ENCODE results near the gene SLC25A26. TPM values are rescaled to one million over a fixed set of nuclear protein-coding genes. Genes with fewer than 3 reads are reported as not detected.

Gene SLC25A26
- total RNA-seq, 2 donors from 2014 or later = 20.7 to 22.8 TPM

DNA sequence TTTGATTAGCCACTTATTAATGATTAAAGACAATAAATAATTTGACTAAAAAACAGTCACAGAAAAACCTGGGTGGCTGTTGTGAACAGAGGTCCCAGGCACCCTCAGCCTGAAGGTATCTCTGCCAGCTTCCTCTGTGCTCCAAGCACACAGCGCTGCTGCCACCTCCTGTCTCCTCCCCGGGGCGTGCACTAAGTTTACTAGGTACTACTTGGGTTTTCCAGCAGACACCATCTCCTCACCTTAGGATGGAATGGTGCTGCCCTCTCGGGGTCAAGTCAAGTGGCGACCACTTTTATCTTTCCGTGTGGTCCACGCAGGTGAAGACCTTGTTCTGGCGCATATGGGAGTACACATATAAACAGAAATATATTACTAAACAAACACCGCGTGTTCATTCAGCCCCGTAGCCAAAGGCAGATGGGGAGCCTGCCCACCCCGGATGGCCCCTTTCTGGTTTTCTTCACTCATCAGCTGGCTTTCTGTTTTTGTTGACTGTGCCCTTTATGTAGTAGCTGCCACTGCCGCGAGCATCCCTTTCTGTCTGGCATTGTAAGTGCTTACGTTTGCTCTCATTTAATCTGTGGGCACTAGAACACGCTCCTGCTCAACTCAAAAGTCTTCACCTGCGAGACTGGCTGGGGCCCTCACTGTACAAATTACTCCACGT, 152.0 kb downstream of the SLC25A26 start:
- H3K9me3 ChIP-seq (ENCODE audit: control insufficient read depth, low read length) = no peaks in the 10 kb centered on the region
- Mint-ChIP-seq H3K27me3 (ENCODE audit: insufficient read depth) (no peaks in the 10 kb centered on the region), H3K4me1 (no peaks in the 10 kb centered on the region), H3K4me3 (no peak overlapping the region), H3K9me3 (no peaks in the 10 kb centered on the region), H3K36me3 (ENCODE audit: low read depth) (peaks cover 21% of the 10 kb centered on the region), H3K27ac (peak overlapping the region; percentile 11)
- no peaks in the 10 kb centered on the region for H3K4me1 ChIP-seq (ENCODE audit: control insufficient read depth, insufficient read depth, low read length)
- peak overlapping the region; percentile 4 for H3K9ac ChIP-seq (ENCODE audit: extremely low read depth, low read length, poor library complexity, severe bottlenecking)
- DNase-seq = peak; percentile 91
- TF ChIP-seq, protein P1, sequence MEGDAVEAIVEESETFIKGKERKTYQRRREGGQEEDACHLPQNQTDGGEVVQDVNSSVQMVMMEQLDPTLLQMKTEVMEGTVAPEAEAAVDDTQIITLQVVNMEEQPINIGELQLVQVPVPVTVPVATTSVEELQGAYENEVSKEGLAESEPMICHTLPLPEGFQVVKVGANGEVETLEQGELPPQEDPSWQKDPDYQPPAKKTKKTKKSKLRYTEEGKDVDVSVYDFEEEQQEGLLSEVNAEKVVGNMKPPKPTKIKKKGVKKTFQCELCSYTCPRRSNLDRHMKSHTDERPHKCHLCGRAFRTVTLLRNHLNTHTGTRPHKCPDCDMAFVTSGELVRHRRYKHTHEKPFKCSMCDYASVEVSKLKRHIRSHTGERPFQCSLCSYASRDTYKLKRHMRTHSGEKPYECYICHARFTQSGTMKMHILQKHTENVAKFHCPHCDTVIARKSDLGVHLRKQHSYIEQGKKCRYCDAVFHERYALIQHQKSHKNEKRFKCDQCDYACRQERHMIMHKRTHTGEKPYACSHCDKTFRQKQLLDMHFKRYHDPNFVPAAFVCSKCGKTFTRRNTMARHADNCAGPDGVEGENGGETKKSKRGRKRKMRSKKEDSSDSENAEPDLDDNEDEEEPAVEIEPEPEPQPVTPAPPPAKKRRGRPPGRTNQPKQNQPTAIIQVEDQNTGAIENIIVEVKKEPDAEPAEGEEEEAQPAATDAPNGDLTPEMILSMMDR (conservative IDR thresholded peaks at IDR 0.05) = peak; percentile 84
- no peak overlapping the region for H3K4me3 ChIP-seq (ENCODE audit: low read length)
- no peak overlapping the region for H3K27ac ChIP-seq (ENCODE audit: low read depth, low read length)
- 80 to 88% methylated on average over 16 to 18 of the region's 18 CpGs for WGBS, 2 experiments (ENCODE audit: insufficient coverage in 1 of 2, insufficient read length in 1 of 2)
- peaks cover 39% of the 10 kb centered on the region for H3K36me3 ChIP-seq (ENCODE audit: control insufficient read depth, insufficient read depth, low read length)
- H3K27me3 ChIP-seq (ENCODE audit: control insufficient read depth, insufficient read depth, low read length, poor library complexity, severe bottlenecking) = no peaks in the 10 kb centered on the region

DNA sequence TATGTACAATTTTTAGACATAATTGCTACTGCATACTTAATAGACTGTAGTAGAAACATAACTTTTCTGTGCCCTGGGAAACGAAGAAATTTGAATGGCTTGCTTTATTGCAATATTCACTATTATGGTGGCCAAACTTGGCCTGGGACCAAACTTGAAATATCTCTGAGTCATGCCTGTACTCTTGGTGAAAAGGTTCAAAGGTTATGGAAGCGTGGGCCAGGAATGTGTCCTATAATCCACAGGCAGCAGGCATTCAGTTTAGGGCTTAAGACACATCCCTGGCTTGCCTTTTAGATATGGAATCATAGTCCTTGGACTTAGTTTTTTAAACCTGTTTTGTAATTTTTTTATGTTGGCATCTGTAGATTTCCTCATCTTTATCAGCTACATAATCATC, 155.8 kb downstream of the SLC25A26 start:
- DNase-seq = no peak
- no peaks in the 10 kb centered on the region for H3K27me3 ChIP-seq (ENCODE audit: control insufficient read depth, insufficient read depth, low read length, poor library complexity, severe bottlenecking)
- no peaks in the 10 kb centered on the region for H3K4me1 Mint-ChIP-seq
- H3K9ac ChIP-seq (ENCODE audit: extremely low read depth, low read length, poor library complexity, severe bottlenecking) = no peak overlapping the region
- WGBS, 2 experiments (ENCODE audit: insufficient coverage in 1 of 2, insufficient read length in 1 of 2) = 89 to 95% methylated on average over 2 of the region's 2 CpGs
- H3K4me3 ChIP-seq (ENCODE audit: low read length) = no peak overlapping the region
- no peaks in the 10 kb centered on the region for H3K9me3 Mint-ChIP-seq
- H3K4me1 ChIP-seq (ENCODE audit: control insufficient read depth, insufficient read depth, low read length) = no peaks in the 10 kb centered on the region
- H3K27ac Mint-ChIP-seq = no peak overlapping the region
- TF ChIP-seq, protein P1 (conservative IDR thresholded peaks at IDR 0.05) = no peak
- peaks cover 76% of the 10 kb centered on the region for H3K36me3 ChIP-seq (ENCODE audit: control insufficient read depth, insufficient read depth, low read length)
- H3K4me3 Mint-ChIP-seq = no peak overlapping the region
- H3K27ac ChIP-seq (ENCODE audit: low read depth, low read length) = no peak overlapping the region
- no peaks in the 10 kb centered on the region for H3K27me3 Mint-ChIP-seq (ENCODE audit: insufficient read depth)
- peaks cover 53% of the 10 kb centered on the region for H3K36me3 Mint-ChIP-seq (ENCODE audit: low read depth)
- H3K9me3 ChIP-seq (ENCODE audit: control insufficient read depth, low read length) = no peaks in the 10 kb centered on the region

DNA sequence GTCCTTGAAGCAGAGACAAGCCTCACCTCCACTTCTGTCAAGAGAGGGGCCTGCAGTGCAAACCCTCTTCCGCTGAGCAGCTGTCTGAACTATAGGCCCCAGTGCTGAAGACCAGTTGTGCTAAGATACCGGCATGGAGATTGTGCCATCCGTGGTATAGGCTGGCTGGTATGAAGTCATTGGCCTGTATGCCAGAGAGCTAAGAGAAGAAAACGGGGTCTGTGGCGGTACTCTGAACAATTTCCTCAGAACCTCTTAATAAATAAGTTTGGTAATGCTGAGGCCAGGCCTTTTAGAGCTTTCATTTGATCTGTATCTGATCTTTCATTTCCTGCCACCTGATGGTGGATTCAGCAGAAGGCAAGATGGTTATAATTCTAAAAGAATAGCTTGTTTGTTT, 157.0 kb downstream of the SLC25A26 start:
- no peak overlapping the region for H3K27ac ChIP-seq (ENCODE audit: low read depth, low read length)

More for the DNA sequence above, 157.0 kb downstream of the SLC25A26 start:
- no peaks in the 10 kb centered on the region for H3K27me3 ChIP-seq (ENCODE audit: control insufficient read depth, insufficient read depth, low read length, poor library complexity, severe bottlenecking)
- no peaks in the 10 kb centered on the region for H3K4me1 ChIP-seq (ENCODE audit: control insufficient read depth, insufficient read depth, low read length)
- no peak overlapping the region for H3K27ac Mint-ChIP-seq
- no peak overlapping the region for H3K9ac ChIP-seq (ENCODE audit: extremely low read depth, low read length, poor library complexity, severe bottlenecking)
- no peaks in the 10 kb centered on the region for H3K27me3 Mint-ChIP-seq (ENCODE audit: insufficient read depth)
- no peak overlapping the region for H3K4me3 Mint-ChIP-seq
- H3K36me3 ChIP-seq (ENCODE audit: control insufficient read depth, insufficient read depth, low read length) = peaks cover 85% of the 10 kb centered on the region
- no peak overlapping the region for H3K4me3 ChIP-seq (ENCODE audit: low read length)
- 87 to 100% methylated on average over 4 to 5 of the region's 5 CpGs for WGBS, 2 experiments (ENCODE audit: insufficient coverage in 1 of 2, insufficient read length in 1 of 2)
- H3K36me3 Mint-ChIP-seq (ENCODE audit: low read depth) = peaks cover 65% of the 10 kb centered on the region
- H3K9me3 ChIP-seq (ENCODE audit: control insufficient read depth, low read length) = no peaks in the 10 kb centered on the region
- TF ChIP-seq, protein P1 (conservative IDR thresholded peaks at IDR 0.05) = no peak
- no peaks in the 10 kb centered on the region for H3K4me1 Mint-ChIP-seq
- H3K9me3 Mint-ChIP-seq = no peaks in the 10 kb centered on the region
- no peak for DNase-seq

All from endodermal cell (in vitro differentiated cells).